ENCODE data around the gene GIGYF2.

GRCh38 chr2:232699110-232699509, 2.0 kb downstream of the GIGYF2 start:
- TF ChIP-seq CTCF (IDR thresholded peaks at IDR 0.05) (no peak), POLR2AphosphoS5 (IDR thresholded peaks at IDR 0.05) (no peak)

Data from esophagus muscularis mucosa (tissue), 3 donors.